ENCODE results near the gene FAM241B. TPM values are rescaled to one million over a fixed set of nuclear protein-coding genes. Genes with fewer than 3 reads are reported as not detected.

The FAM241B gene
- polyA plus RNA-seq, 1 experiment: 3.4 TPM

DNA sequence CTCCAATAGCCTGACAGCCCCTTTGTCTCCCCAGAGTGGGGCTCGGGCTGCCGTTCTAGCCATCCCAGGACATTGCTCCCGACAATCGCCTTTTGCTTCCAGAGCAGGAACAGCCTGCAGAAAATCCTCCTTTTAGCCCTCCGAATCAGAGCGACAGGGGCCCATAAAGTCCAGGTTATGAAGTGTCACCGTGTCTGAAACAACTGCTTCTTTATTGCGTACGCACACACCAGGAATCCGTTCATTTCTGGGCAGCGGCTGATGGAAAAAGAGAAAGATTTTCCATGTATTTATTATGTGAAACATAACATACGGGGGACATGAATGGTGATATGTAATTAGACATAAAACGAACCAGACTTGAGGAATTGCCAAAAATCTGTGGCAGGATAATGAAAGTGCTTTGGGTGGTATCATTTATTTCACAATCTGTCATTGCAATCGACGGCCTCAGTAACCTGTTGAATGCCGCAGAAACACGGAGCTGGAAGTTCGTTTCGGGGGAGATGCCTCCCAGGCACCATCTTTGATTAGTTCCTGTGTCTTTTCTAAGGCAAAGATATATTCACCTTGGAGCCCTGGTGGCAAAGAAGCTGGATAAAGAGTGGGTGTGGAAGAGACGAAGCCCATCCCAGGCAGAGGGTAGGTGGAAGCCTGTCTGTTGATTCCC, 48.1 kb downstream of the FAM241B start:
- no peak for DNase-seq (ENCODE audit: low read depth)
- Histone ChIP-seq H3K4me3 (ENCODE audit: low read depth, low read length) (no peak overlapping the region), H3K27me3 (ENCODE audit: control insufficient read depth, insufficient read depth, low read length) (peaks cover 39% of the 10 kb centered on the region), H3K36me3 (ENCODE audit: control insufficient read depth, insufficient read depth, low read length) (no peaks in the 10 kb centered on the region)
- CTCF ChIA-PET: interaction anchor here (0.9 to 1.2 kb wide), 2 partner anchors 34 to 38 kb away, joined by 3 to 6 read pairs; no protein-coding TSS in a partner anchor
- POLR2A ChIA-PET: no interaction called here
- TF ChIP-seq, protein P1, sequence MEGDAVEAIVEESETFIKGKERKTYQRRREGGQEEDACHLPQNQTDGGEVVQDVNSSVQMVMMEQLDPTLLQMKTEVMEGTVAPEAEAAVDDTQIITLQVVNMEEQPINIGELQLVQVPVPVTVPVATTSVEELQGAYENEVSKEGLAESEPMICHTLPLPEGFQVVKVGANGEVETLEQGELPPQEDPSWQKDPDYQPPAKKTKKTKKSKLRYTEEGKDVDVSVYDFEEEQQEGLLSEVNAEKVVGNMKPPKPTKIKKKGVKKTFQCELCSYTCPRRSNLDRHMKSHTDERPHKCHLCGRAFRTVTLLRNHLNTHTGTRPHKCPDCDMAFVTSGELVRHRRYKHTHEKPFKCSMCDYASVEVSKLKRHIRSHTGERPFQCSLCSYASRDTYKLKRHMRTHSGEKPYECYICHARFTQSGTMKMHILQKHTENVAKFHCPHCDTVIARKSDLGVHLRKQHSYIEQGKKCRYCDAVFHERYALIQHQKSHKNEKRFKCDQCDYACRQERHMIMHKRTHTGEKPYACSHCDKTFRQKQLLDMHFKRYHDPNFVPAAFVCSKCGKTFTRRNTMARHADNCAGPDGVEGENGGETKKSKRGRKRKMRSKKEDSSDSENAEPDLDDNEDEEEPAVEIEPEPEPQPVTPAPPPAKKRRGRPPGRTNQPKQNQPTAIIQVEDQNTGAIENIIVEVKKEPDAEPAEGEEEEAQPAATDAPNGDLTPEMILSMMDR (IDR thresholded peaks at IDR 0.05; ENCODE audit: insufficient read depth, low read depth, low read length): no peak

DNA sequence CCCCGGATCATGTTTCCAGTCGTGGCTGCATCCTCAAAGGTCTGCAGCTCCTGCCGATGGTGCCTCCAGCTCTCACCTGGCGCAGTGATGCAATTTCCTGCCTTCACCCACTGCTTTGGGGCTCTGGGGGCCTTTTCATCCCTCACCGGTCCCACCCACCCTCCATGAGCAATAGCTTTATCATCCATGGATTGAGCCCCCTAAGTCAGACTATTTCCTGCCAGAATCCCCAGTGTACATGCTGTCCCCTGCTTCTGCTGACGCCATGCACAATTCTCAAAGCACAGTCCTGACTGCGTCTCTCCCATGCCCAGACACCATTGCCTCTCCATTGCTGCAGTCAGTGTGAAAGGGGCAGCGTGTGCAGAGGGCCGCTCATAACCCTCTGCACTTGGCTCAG, 49.7 kb downstream of the FAM241B start:
- Histone ChIP-seq H3K36me3 (ENCODE audit: control insufficient read depth, insufficient read depth, low read length) (no peaks in the 10 kb centered on the region), H3K27me3 (ENCODE audit: control insufficient read depth, insufficient read depth, low read length) (peaks cover 37% of the 10 kb centered on the region), H3K4me3 (ENCODE audit: low read depth, low read length) (no peak overlapping the region)
- TF ChIP-seq, protein P1 (IDR thresholded peaks at IDR 0.05; ENCODE audit: insufficient read depth, low read depth, low read length): no peak
- CTCF ChIA-PET: interaction anchor here (1.0 to 2.8 kb wide), 4 partner anchors 11 to 36 kb away, joined by 3 to 7 read pairs (median 4); no protein-coding TSS in a partner anchor
- POLR2A ChIA-PET: no interaction called here
- no peak for DNase-seq (ENCODE audit: low read depth)

DNA sequence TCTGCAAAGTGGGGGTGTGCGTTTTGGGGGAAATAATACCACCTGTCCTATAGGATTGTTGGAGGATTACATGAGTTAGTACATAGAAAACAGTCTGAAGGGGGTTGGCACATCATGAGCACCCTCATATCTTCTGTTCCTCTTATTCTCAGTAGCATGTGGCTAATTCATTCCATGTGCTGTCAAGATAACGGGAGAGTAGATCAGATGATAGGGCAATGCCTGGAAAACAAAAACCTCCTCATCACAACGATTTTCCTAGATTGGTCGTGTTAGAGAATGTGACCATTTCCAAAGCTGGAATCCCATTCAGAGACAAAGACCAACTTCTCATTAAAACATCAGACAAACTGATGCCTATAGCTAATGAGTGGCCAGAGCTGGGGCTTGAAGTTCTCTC, 50.6 kb downstream of the FAM241B start:
- TF ChIP-seq, protein P1 (IDR thresholded peaks at IDR 0.05; ENCODE audit: insufficient read depth, low read depth, low read length): no peak
- ChIA-PET POLR2A (no interaction called here), CTCF (interaction anchor here (1.2 to 2.8 kb wide), 3 partner anchors 12 to 26 kb away, joined by 3 to 11 read pairs (median 7); no protein-coding TSS in a partner anchor)
- DNase-seq (ENCODE audit: low read depth): no peak
- no peaks in the 10 kb centered on the region for H3K36me3 ChIP-seq (ENCODE audit: control insufficient read depth, insufficient read depth, low read length)
- no peak overlapping the region for H3K4me3 ChIP-seq (ENCODE audit: low read depth, low read length)
- peaks cover 38% of the 10 kb centered on the region for H3K27me3 ChIP-seq (ENCODE audit: control insufficient read depth, insufficient read depth, low read length)

DNA sequence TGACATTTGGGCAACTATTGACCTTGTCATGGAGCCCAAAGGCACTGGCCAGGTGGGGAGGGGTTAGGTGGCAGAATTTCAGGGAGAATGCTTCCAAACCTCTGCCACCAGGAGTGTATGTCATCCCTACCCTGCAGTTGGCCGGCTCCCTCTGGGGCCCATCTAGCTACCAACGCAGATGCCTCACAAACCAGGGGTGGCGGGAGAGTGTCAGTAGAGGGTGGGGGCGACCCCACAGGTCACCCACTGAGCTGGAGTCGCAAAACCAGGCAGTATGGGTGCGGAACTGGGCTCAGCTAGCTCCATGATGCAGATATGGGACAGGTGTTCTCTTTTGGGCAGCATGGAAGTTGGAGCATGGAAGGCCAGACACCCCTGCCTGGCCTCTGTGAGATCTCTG, 51.4 kb downstream of the FAM241B start:
- TF ChIP-seq, protein P1 (IDR thresholded peaks at IDR 0.05; ENCODE audit: insufficient read depth, low read depth, low read length): no peak
- CTCF ChIA-PET: interaction anchor here (0.6 to 2.8 kb wide), 4 partner anchors 14 to 37 kb away, joined by 3 to 11 read pairs (median 6); no protein-coding TSS in a partner anchor
- Histone ChIP-seq H3K36me3 (ENCODE audit: control insufficient read depth, insufficient read depth, low read length) (no peaks in the 10 kb centered on the region), H3K4me3 (ENCODE audit: low read depth, low read length) (no peak overlapping the region), H3K27me3 (ENCODE audit: control insufficient read depth, insufficient read depth, low read length) (peaks cover 35% of the 10 kb centered on the region)
- no peak for DNase-seq (ENCODE audit: low read depth)
- POLR2A ChIA-PET: no interaction called here

DNA sequence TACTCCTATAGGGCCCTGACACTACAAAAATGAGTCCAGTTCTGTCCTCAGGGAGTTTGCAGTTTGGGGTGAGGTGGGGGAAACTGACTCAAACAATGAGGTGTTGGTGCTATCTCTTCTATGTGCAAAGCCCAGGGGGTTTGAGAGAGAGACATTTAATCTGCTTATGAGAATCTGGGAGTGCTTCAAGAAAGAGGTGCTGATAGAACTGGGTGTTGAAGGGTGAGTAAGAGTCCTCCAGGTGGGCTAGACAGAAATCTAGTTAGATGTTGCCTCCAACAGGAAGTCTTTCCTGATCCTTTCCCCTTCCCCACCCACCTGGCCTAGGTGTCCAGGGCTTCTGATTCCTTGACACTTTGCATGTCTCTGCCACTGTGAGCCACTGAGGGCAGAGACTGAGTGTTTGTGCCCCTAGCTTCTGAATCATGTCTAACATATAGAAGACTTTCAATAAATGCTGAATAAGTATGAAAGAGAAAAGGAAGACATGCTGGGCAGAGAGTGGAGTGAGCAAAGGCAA, 53.0 kb downstream of the FAM241B start:
- TF ChIP-seq, protein P1 (IDR thresholded peaks at IDR 0.05; ENCODE audit: insufficient read depth, low read depth, low read length): no peak
- no peak overlapping the region for H3K4me3 ChIP-seq (ENCODE audit: low read depth, low read length)
- H3K27me3 ChIP-seq (ENCODE audit: control insufficient read depth, insufficient read depth, low read length): peaks cover 28% of the 10 kb centered on the region
- ChIA-PET POLR2A (no interaction called here), CTCF (interaction anchor here (0.9 to 1.9 kb wide), 2 partner anchors 39 to 54 kb away, joined by 3 to 5 read pairs; no protein-coding TSS in a partner anchor)
- no peak for DNase-seq (ENCODE audit: low read depth)
- no peaks in the 10 kb centered on the region for H3K36me3 ChIP-seq (ENCODE audit: control insufficient read depth, insufficient read depth, low read length)

Data from BJ (cell line).